GM12878 (cell line): Measurements from ENCODE around the gene ATP2A1. TPM values are rescaled to one million over a fixed set of nuclear protein-coding genes. Genes with fewer than 3 reads are reported as not detected.
A peak's percentile ranks its signal among the peaks of the same experiment; 100 is the strongest.

ENCODE experiments used
- ATF2 ChIP-seq: IDR thresholded peaks from 2 replicates; pipeline ENCODE4 v1.6.1; 2012; ENCODE audit warnings: low read length, inconsistent platforms
- BHLHE40 ChIP-seq, 2 experiments: fragments of 450-650 bp in 1 of 2; IDR thresholded peaks; 2 replicates each; pipeline ENCODE4 v1.6.1; 2011 to 2017; ENCODE audit warnings: low read depth in 2 of 2, borderline replicate concordance in 1 of 2, improper control_type of control experiment in 1 of 2, low read length in 1 of 2, mild to moderate bottlenecking in 1 of 2
- CEBPZ ChIP-seq: fragments of 150-350 bp; IDR thresholded peaks from 2 replicates; pipeline ENCODE4 v1.6.1; 2016; ENCODE audit warnings: low read depth, low read length
- CTCF ChIP-seq, 3 experiments: IDR thresholded peaks in 2 of 3; conservative IDR thresholded peaks in 1 of 3; 2 replicates each; pipeline ENCODE4 v1.5.1; 2011; ENCODE audit warnings: low read depth in 3 of 3, low read length in 3 of 3, mild to moderate bottlenecking in 3 of 3, control low read depth in 2 of 3, moderate library complexity in 2 of 3, inconsistent platforms in 1 of 3, mixed read lengths in 1 of 3; ENCODE audit not compliant: control insufficient read depth in 2 of 3, insufficient read depth in 1 of 3; ENCODE audit errors: extremely low read depth in 1 of 3
- E2F8 ChIP-seq: fragments of 450-650 bp; IDR thresholded peaks from 2 replicates; pipeline ENCODE4 v1.6.1; 2018; ENCODE audit warnings: mild to moderate bottlenecking, low read depth, moderate library complexity; ENCODE audit not compliant: partially characterized antibody
- ELK1 ChIP-seq: IDR thresholded peaks from 2 replicates; pipeline ENCODE4 v1.6.1; 2012; ENCODE audit warnings: low read depth, low read length, improper control_type of control experiment
- GATAD2B ChIP-seq: fragments of 450-650 bp; conservative IDR thresholded peaks from 2 replicates; pipeline ENCODE4 v1.6.1; 2017; ENCODE audit warnings: low read depth, mild to moderate bottlenecking, moderate library complexity
- HDGF ChIP-seq: fragments of 450-650 bp; IDR thresholded peaks from 2 replicates; pipeline ENCODE4 v1.6.1; 2016; ENCODE audit warnings: antibody characterized with exemption
- KLF5 ChIP-seq: fragments of 450-650 bp; IDR thresholded peaks from 2 replicates; pipeline ENCODE4 v1.6.1; 2014; ENCODE audit warnings: mild to moderate bottlenecking; ENCODE audit not compliant: partially characterized antibody
- MXI1 ChIP-seq: fragments of 150-350 bp; IDR thresholded peaks from 2 replicates; pipeline ENCODE4 v1.6.1; 2011; ENCODE audit warnings: low read depth, mild to moderate bottlenecking, inconsistent platforms, low read length, improper control_type of control experiment
- RAD51 ChIP-seq: fragments of 450-650 bp; IDR thresholded peaks from 2 replicates; pipeline ENCODE4 v1.6.1; 2016; ENCODE audit warnings: moderate library complexity, mild to moderate bottlenecking, inconsistent platforms
- SMC3 ChIP-seq: IDR thresholded peaks from 2 replicates; pipeline ENCODE4 v1.6.1; 2011; ENCODE audit warnings: low read length, improper control_type of control experiment, borderline replicate concordance
- SP1 ChIP-seq: IDR thresholded peaks from one replicate; pipeline ENCODE4 v1.6.1; 2011; ENCODE audit warnings: low read depth, low read length
- SPI1 ChIP-seq: IDR thresholded peaks from 2 replicates; pipeline ENCODE4 v1.6.1; 2011; ENCODE audit warnings: low read depth, mild to moderate bottlenecking, low read length, moderate library complexity, borderline replicate concordance; ENCODE audit not compliant: insufficient read depth
- SRF ChIP-seq, 2 experiments: IDR thresholded peaks; 2 replicates each; pipeline ENCODE4 v1.6.1; 2011; ENCODE audit warnings: low read depth in 2 of 2, low read length in 2 of 2, mild to moderate bottlenecking in 1 of 2, moderate library complexity in 1 of 2
- TCF12 ChIP-seq: IDR thresholded peaks from 2 replicates; pipeline ENCODE4 v1.6.1; 2011; ENCODE audit warnings: low read depth, mild to moderate bottlenecking, low read length
- ZNF217 ChIP-seq: fragments of 450-650 bp; IDR thresholded peaks from 2 replicates; pipeline ENCODE4 v1.6.1; 2017; ENCODE audit warnings: antibody characterized with exemption, mild to moderate bottlenecking
- ZSCAN29 ChIP-seq: fragments of 450-650 bp; IDR thresholded peaks from 2 replicates; pipeline ENCODE4 v1.6.1; 2017; ENCODE audit warnings: mild to moderate bottlenecking, moderate library complexity
- polyA plus RNA-seq, 11 experiments: library from polyadenylated mRNA; depleted of rRNA in 4 of 11; unstranded in 6 of 11; stranded (reverse) in 5 of 11; fragments of >200 nt; fragmentation: Nextera tagmentation in 4 of 11; fragmentation: Illumina TruSeq in 1 of 11; extraction: Ambion mirVana in 4 of 11; extraction: Trizol in 1 of 11; gene quantifications; 1 replicate in 1 of 11; 2 replicates in 10 of 11; pipeline versions ENCODE4 v1.2.1 to v1.2.3, GENCODE V29; 2011 to 2016; ENCODE audit warnings: inconsistent platforms in 2 of 11, missing spikeins in 2 of 11, low read depth in 1 of 11
- total RNA-seq, 4 experiments: library from RNA; depleted of rRNA in 3 of 4; stranded (reverse); fragments of >200 nt in 3 of 4; fragmentation: Illumina TruSeq in 1 of 4; extraction: Trizol in 1 of 4; gene quantifications; 2 replicates each; pipeline versions ENCODE4 v1.2.1 to v1.2.3, GENCODE V29; 2013 to 2021

ATP2A1 gene
- total and polyA plus RNA-seq, 10 of the 15 experiments (the other 5 are each of a cell fraction or from before 2014, with no cell fraction given) = 0.13 to 1.7 (median 0.88) TPM

GRCh38 chr16:28950648-28951409 is 72.5 kb downstream of the ATP2A1 start, which contains the start of gene NFATC2IP (continued):
- TF ChIP-seq ELK1 = peak; percentile 28; the same call in 1 of the 2 replicates
- TF ChIP-seq KLF5 = peak; percentile 88
- TF ChIP-seq ZNF217 = no peak
- TF ChIP-seq BHLHE40 (IDR thresholded peaks at IDR 0.05; ENCODE audit: borderline replicate concordance in 1 of 2, low read depth in 2 of 2, low read length in 1 of 2) = peak; percentile 65 to 87; a peak in 3 of 4 replicates
- peak; percentile 96 for TF ChIP-seq CEBPZ
- no peak for TF ChIP-seq CTCF (IDR thresholded peaks at IDR 0.05 in 2 of 3, conservative IDR thresholded peaks at IDR 0.05 in 1 of 3; ENCODE audit: control insufficient read depth in 2 of 3, extremely low read depth in 1 of 3, insufficient read depth in 1 of 3, low read depth in 3 of 3, low read length in 3 of 3)
- TF ChIP-seq ATF2 = no peak
- no peak for TF ChIP-seq SPI1
- TF ChIP-seq ZSCAN29 = no peak
- TF ChIP-seq SMC3 = no peak
- no peak for TF ChIP-seq RAD51
- TF ChIP-seq HDGF = peak; percentile 83
- TF ChIP-seq MXI1 = peak; percentile 57; the same call in 1 of the 2 replicates
- TF ChIP-seq E2F8 = peak; percentile 91
- TF ChIP-seq SP1 = peak; percentile 99
- no peak for TF ChIP-seq TCF12
- TF ChIP-seq GATAD2B = 0 out of 2 replicates have a peak, but pooled peaks have one; percentile 36
- no peak for TF ChIP-seq SRF (IDR thresholded peaks at IDR 0.05; ENCODE audit: low read depth in 2 of 2, low read length in 2 of 2)
